ENCODE results near the gene FGD6. TPM values are rescaled to one million over a fixed set of nuclear protein-coding genes. Genes with fewer than 3 reads are reported as not detected.

FGD6 gene
- total RNA-seq, 4 donors from 2014 or later, result 25.8 to 46.5 (median 36.3) TPM

DNA sequence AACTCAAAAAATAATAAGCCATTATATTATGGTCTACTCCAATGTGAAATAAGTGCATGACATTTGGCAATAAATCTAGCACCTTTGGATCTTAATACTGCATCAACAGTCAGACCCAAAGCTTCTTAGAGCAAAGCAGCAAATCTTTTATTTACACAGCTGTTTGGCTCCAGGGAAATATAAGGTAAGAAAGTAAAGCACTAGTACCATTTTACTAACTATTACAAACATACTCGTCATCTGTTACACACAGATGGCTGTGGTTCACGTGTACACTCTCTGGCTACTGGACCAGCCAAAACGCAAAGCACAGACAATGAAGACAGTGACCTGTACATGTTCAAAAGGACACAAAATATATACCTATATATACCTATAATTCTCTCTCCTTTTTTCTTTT is 2.8 kb downstream of the FGD6 start:
- no peaks in the 10 kb centered on the region for H3K36me3 ChIP-seq
- peak overlapping the region in 1 of 4 donors; percentile 35 for H3K27ac ChIP-seq
- H3K9me3 ChIP-seq, result no peaks in the 10 kb centered on the region
- TF ChIP-seq POLR2AphosphoS5 (IDR thresholded peaks at IDR 0.05), result no peak
- no peak for TF ChIP-seq CTCF (IDR thresholded peaks at IDR 0.05)
- no peak for TF ChIP-seq POLR2A (IDR thresholded peaks at IDR 0.05)
- TF ChIP-seq EP300 (IDR thresholded peaks at IDR 0.05), result no peak
- WGBS, 2 donors (ENCODE audit: low coverage in 1 of 2), result 69 to 76% methylated on average over 2 to 3 of the region's 3 CpGs
- H3K4me1 ChIP-seq, result peaks cover 0 to 38% (median 0%) of the 10 kb centered on the region in 3 donors
- no peaks in the 10 kb centered on the region for H3K27me3 ChIP-seq
- H3K4me3 ChIP-seq, result no peak overlapping the region
- ATAC-seq, result no peak

GRCh38 chr12:95213928-95214327 is 3.3 kb downstream of the FGD6 start:
- Histone ChIP-seq H3K9me3 (no peaks in the 10 kb centered on the region), H3K4me1 (peaks cover 0 to 33% (median 0%) of the 10 kb centered on the region in 3 donors), H3K4me3 (no peak overlapping the region), H3K27me3 (no peaks in the 10 kb centered on the region), H3K36me3 (no peaks in the 10 kb centered on the region), H3K27ac (peak overlapping the region in 3 of 4 donors; percentile 3 to 44 (median 35))
- TF ChIP-seq CTCF (IDR thresholded peaks at IDR 0.05) (no peak), POLR2AphosphoS5 (IDR thresholded peaks at IDR 0.05) (no peak), EP300 (IDR thresholded peaks at IDR 0.05) (no peak), POLR2A (IDR thresholded peaks at IDR 0.05) (no peak)
- ATAC-seq, result no peak
- whole genome bisulfite sequencing, 2 donors (ENCODE audit: low coverage in 1 of 2), result 33 to 46% methylated on average over 1 of the region's 1 CpG

- ATAC-seq, result no peak
- H3K36me3 ChIP-seq, result no peaks in the 10 kb centered on the region
- peaks cover 0 to 30% (median 0%) of the 10 kb centered on the region in 3 donors for H3K4me1 ChIP-seq
- H3K27me3 ChIP-seq, result no peaks in the 10 kb centered on the region
- WGBS, 2 donors (ENCODE audit: low coverage in 1 of 2), result 53 to 72% methylated on average over 4 of the region's 4 CpGs
- no peak for TF ChIP-seq CTCF (IDR thresholded peaks at IDR 0.05)
- no peak for TF ChIP-seq EP300 (IDR thresholded peaks at IDR 0.05)
- TF ChIP-seq POLR2AphosphoS5 (IDR thresholded peaks at IDR 0.05), result no peak
- no peak for TF ChIP-seq POLR2A (IDR thresholded peaks at IDR 0.05)
- H3K27ac ChIP-seq, result no peak overlapping the region
- H3K4me3 ChIP-seq, result no peak overlapping the region
- no peaks in the 10 kb centered on the region for H3K9me3 ChIP-seq
Observed at GRCh38 chr12:95213119-95213518, 4.1 kb downstream of the FGD6 start.

- Histone ChIP-seq H3K4me1 (peaks cover 0 to 30% (median 0%) of the 10 kb centered on the region in 3 donors), H3K27me3 (no peaks in the 10 kb centered on the region), H3K36me3 (no peaks in the 10 kb centered on the region), H3K4me3 (no peak overlapping the region), H3K9me3 (no peaks in the 10 kb centered on the region), H3K27ac (no peak overlapping the region)
- no peak for TF ChIP-seq POLR2AphosphoS5 (IDR thresholded peaks at IDR 0.05)
- 56 to 74% methylated on average over 4 of the region's 4 CpGs for WGBS, 2 donors (ENCODE audit: low coverage in 1 of 2)
- ATAC-seq, result no peak
Observed at GRCh38 chr12:95212586-95212985, 4.7 kb downstream of the FGD6 start.

- WGBS, 2 donors (ENCODE audit: low coverage in 1 of 2), result 85 to 90% methylated on average over 2 to 6 of the region's 7 CpGs
- ATAC-seq, result no peak
- TF ChIP-seq EP300 (IDR thresholded peaks at IDR 0.05) (no peak), CTCF (IDR thresholded peaks at IDR 0.05) (no peak), POLR2AphosphoS5 (IDR thresholded peaks at IDR 0.05) (no peak), POLR2A (IDR thresholded peaks at IDR 0.05) (no peak)
- H3K9me3 ChIP-seq, result no peaks in the 10 kb centered on the region
- H3K4me3 ChIP-seq, result no peak overlapping the region
- no peaks in the 10 kb centered on the region for H3K27me3 ChIP-seq
- H3K4me1 ChIP-seq, result peaks cover 8 to 35% (median 9%) of the 10 kb centered on the region in 3 donors
- no peaks in the 10 kb centered on the region for H3K36me3 ChIP-seq
- no peak overlapping the region for H3K27ac ChIP-seq
Observed at GRCh38 chr12:95208678-95209077, 8.6 kb downstream of the FGD6 start.

All from gastroesophageal sphincter (tissue), 4 donors.